HepG2 (cell line): ENCODE results near the gene PIP5KL1. TPM values are rescaled to one million over a fixed set of nuclear protein-coding genes. Genes with fewer than 3 reads are reported as not detected.

ENCODE experiments used
- ATAC-seq: fragments of 200-7000 bp; cut with Tn5 transposase; 3 replicates; pipeline ENCODE4 v1.9.1; 2020; ENCODE audit warnings: mild to moderate bottlenecking, moderate library complexity
- BruUV-seq: library from RNA; stranded (reverse); fragments of 400-500 nt; replicated peaks from 2 replicates; lab custom pipeline; 2021; lab: Mats Ljungman, UMichigan
- CTCF ChIA-PET: fragments of 300-600 bp; formaldehyde crosslinking; extraction: SDS; loops from one replicate; lab custom pipeline; 2021; ENCODE audit warnings: low total read pairs, inconsistent platforms, low intra/inter-chr PET ratio; lab: Yijun Ruan, JAX
- POLR2A ChIA-PET: fragments of 350-600 bp; sonication (Branson Sonifier 250); formaldehyde crosslinking; loops from one replicate; lab custom pipeline; 2020; ENCODE audit warnings: antibody characterized with exemption, inconsistent platforms; lab: Yijun Ruan, JAX
- DNase-seq: peaks from one replicate; pipeline ENCODE4 v3.0.0-alpha.2; 2015; ENCODE audit warnings: low spot score
- FAIRE-seq: peaks from 3 replicates; lab custom pipeline; 2011; peaks lifted over from hg19 to GRCh38; lab: Jason Lieb, UNC
- H2AFZ ChIP-seq: one replicate; pipeline ENCODE4 v1.6.1; 2011; ENCODE audit warnings: low read length, inconsistent platforms
- H3K27ac ChIP-seq: fragments of 300-600 bp; 3 replicates; pipeline ENCODE4 v1.8.0; 2011; ENCODE audit warnings: mixed run types, mild to moderate bottlenecking, mixed read lengths, low read length, inconsistent platforms; ENCODE audit not compliant: insufficient read depth; ENCODE audit errors: extremely low read length
- H3K27me3 ChIP-seq, 2 experiments: fragments of 200-600 bp in 1 of 2; 2 replicates in 1 of 2; 3 replicates in 1 of 2; pipeline versions ENCODE4 v1.6.0 to v1.8.0; 2011; ENCODE audit warnings: low read length in 2 of 2, mild to moderate bottlenecking in 2 of 2, moderate library complexity in 2 of 2, inconsistent platforms in 1 of 2; ENCODE audit not compliant: insufficient read depth in 2 of 2, control insufficient read depth in 1 of 2
- H3K36me3 ChIP-seq, 2 experiments: fragments of 200-600 bp in 1 of 2; replicated peaks in 1 of 2; 2 replicates in 1 of 2; 3 replicates in 1 of 2; pipeline versions ENCODE4 v1.5.1 to v1.8.0; 2011; ENCODE audit warnings: low read length in 2 of 2, inconsistent platforms in 1 of 2; ENCODE audit not compliant: insufficient read depth in 2 of 2, control insufficient read depth in 1 of 2
- H3K4me1 ChIP-seq: 2 replicates; pipeline ENCODE4 v1.5.1; 2012; ENCODE audit warnings: low read length, inconsistent platforms; ENCODE audit not compliant: insufficient read depth
- H3K4me2 ChIP-seq: 2 replicates; pipeline ENCODE4 v1.6.0; 2011; ENCODE audit warnings: low read depth, low read length, inconsistent platforms
- H3K4me3 ChIP-seq, 3 experiments: fragments of 200-600 bp in 1 of 3; sonication (generic), shearing (Covaris generic) in 1 of 3; replicated peaks in 1 of 3; 2 replicates each; pipeline ENCODE4 v1.5.1; 2011 to 2016; ENCODE audit warnings: low read length in 3 of 3, inconsistent platforms in 2 of 3, low read depth in 2 of 3, mild to moderate bottlenecking in 2 of 3, control low read depth in 1 of 3, mixed read lengths in 1 of 3; ENCODE audit not compliant: insufficient read depth in 1 of 3
- H3K79me2 ChIP-seq: one replicate; pipeline ENCODE4 v1.6.1; 2011; ENCODE audit warnings: low read length, inconsistent platforms; ENCODE audit not compliant: insufficient read depth
- H3K9ac ChIP-seq: 2 replicates; pipeline ENCODE4 v1.6.0; 2011; ENCODE audit warnings: mild to moderate bottlenecking, low read depth, low read length, inconsistent platforms; ENCODE audit not compliant: insufficient read depth
- H3K9me3 ChIP-seq: 2 replicates; pipeline ENCODE4 v1.5.1; 2012; ENCODE audit warnings: mild to moderate bottlenecking, low read length
- H4K20me1 ChIP-seq: 2 replicates; pipeline ENCODE4 v1.6.0; 2011; ENCODE audit warnings: inconsistent platforms, mild to moderate bottlenecking, low read length, moderate library complexity; ENCODE audit not compliant: insufficient read depth
- ATF4 ChIP-seq, 2 experiments: fragments of 450-650 bp in 1 of 2; sonication (generic) in 1 of 2; formaldehyde crosslinking; IDR thresholded peaks; 2 replicates each; pipeline versions ENCODE4 v1.5.0 to v1.8.0; 2020 to 2022; ENCODE audit warnings: mild to moderate bottlenecking in 1 of 2, missing genetic modification reagents in 1 of 2
- GATAD2A ChIP-seq: IDR thresholded peaks from 2 replicates; pipeline ENCODE4 v1.6.1; 2016
- HOXD1 ChIP-seq: sonication (generic); formaldehyde crosslinking; IDR thresholded peaks from 2 replicates; pipeline ENCODE4 v1.5.0; 2020; ENCODE audit warnings: missing genetic modification reagents
- JUN ChIP-seq: sonication (generic); formaldehyde crosslinking; IDR thresholded peaks from 2 replicates; pipeline ENCODE4 v1.4.0; 2020; ENCODE audit warnings: mild to moderate bottlenecking, missing genetic modification reagents
- KDM1A ChIP-seq: IDR thresholded peaks from 2 replicates; pipeline ENCODE4 v1.6.1; 2016; ENCODE audit warnings: missing compliant biosample characterization
- NCOA1 ChIP-seq: sonication (generic); formaldehyde crosslinking; IDR thresholded peaks from 2 replicates; pipeline ENCODE4 v1.9.0; 2021; ENCODE audit warnings: missing genetic modification reagents
- PTBP1 ChIP-seq: fragments of 200-400 bp; formaldehyde crosslinking; IDR thresholded peaks from 2 replicates; pipeline ENCODE4 v1.6.1; 2018; ENCODE audit warnings: low read length, low read depth; ENCODE audit not compliant: poor library complexity, severe bottlenecking
- TIGD3 ChIP-seq: sonication (generic); formaldehyde crosslinking; IDR thresholded peaks from 2 replicates; pipeline ENCODE4 v1.5.1; 2020; ENCODE audit warnings: mild to moderate bottlenecking, missing genetic modification reagents, borderline replicate concordance
- ZBTB8A ChIP-seq: sonication (generic); formaldehyde crosslinking; IDR thresholded peaks from 2 replicates; pipeline ENCODE4 v1.4.0; 2020; ENCODE audit warnings: mild to moderate bottlenecking, low read depth, missing genetic modification reagents, borderline replicate concordance
- ZFYVE20 ChIP-seq: sonication (generic); formaldehyde crosslinking; IDR thresholded peaks from 2 replicates; pipeline ENCODE4 v1.8.0; 2023; ENCODE audit warnings: low read depth, mild to moderate bottlenecking, moderate library complexity, missing genetic modification reagents, borderline replicate concordance
- ZNF382 ChIP-seq: sonication (generic); formaldehyde crosslinking; IDR thresholded peaks from 2 replicates; pipeline ENCODE4 v1.5.0; 2020; ENCODE audit warnings: missing genetic modification reagents, mild to moderate bottlenecking, borderline replicate concordance
- WGBS: methylation state at CpG from one replicate; pipeline ENCODE4 v1.1.6; 2017; ENCODE audit warnings: low lambda C conversion rate; 5-methylcytosine and 5-hydroxymethylcytosine counted together
- in situ Hi-C: cut with HindIII; loops from 2 replicates; pipeline ENCODE4 v1.10.0; 2017; ENCODE audit warnings: low pct_unique_long_range_greater_than_20kb; ENCODE audit not compliant: extremely low pct_ligation_motif_present
- intact Hi-C: fragments of 100-400 bp; cut with micrococcal nuclease; formaldehyde crosslinking; loops from one replicate; pipeline ENCODE4 v1.10.0; 2022; ENCODE audit not compliant: unreplicated experiment
- polyA plus RNA-seq, 8 experiments: library from polyadenylated mRNA; depleted of rRNA in 3 of 8; stranded (reverse) in 7 of 8; unstranded in 1 of 8; fragments of >200 nt; fragmentation: Illumina TruSeq in 4 of 8; extraction: Trizol in 4 of 8; gene quantifications; 2 replicates each; pipeline versions ENCODE4 v1.2.1 to v1.2.3, GENCODE V29; 2011 to 2016; ENCODE audit warnings: low read depth in 4 of 8, missing spikeins in 1 of 8, mixed read lengths in 1 of 8; ENCODE audit not compliant: insufficient read depth in 1 of 8
- total RNA-seq, 5 experiments: library from RNA; depleted of rRNA; stranded (reverse); fragments of >200 nt; fragmentation: Illumina TruSeq; extraction: Trizol; gene quantifications; 2 replicates each; pipeline ENCODE4 v1.2.3, GENCODE V29; 2016; ENCODE audit warnings: low read depth in 1 of 5
- TF ChIP-seq, protein P1 (sequence below): IDR thresholded peaks from 2 replicates; pipeline ENCODE4 v1.6.1; 2016; ENCODE audit warnings: control low read depth
- TF ChIP-seq, protein P2 (sequence below): sonication (generic); formaldehyde crosslinking; IDR thresholded peaks from 2 replicates; pipeline ENCODE4 v1.4.0; 2020; ENCODE audit warnings: missing genetic modification reagents

PIP5KL1 gene
- total and polyA plus RNA-seq, 2 of the 13 experiments (the other 11 are each of a cell fraction or from before 2014, with no cell fraction given): 0.20 to 0.49 TPM

DNA sequence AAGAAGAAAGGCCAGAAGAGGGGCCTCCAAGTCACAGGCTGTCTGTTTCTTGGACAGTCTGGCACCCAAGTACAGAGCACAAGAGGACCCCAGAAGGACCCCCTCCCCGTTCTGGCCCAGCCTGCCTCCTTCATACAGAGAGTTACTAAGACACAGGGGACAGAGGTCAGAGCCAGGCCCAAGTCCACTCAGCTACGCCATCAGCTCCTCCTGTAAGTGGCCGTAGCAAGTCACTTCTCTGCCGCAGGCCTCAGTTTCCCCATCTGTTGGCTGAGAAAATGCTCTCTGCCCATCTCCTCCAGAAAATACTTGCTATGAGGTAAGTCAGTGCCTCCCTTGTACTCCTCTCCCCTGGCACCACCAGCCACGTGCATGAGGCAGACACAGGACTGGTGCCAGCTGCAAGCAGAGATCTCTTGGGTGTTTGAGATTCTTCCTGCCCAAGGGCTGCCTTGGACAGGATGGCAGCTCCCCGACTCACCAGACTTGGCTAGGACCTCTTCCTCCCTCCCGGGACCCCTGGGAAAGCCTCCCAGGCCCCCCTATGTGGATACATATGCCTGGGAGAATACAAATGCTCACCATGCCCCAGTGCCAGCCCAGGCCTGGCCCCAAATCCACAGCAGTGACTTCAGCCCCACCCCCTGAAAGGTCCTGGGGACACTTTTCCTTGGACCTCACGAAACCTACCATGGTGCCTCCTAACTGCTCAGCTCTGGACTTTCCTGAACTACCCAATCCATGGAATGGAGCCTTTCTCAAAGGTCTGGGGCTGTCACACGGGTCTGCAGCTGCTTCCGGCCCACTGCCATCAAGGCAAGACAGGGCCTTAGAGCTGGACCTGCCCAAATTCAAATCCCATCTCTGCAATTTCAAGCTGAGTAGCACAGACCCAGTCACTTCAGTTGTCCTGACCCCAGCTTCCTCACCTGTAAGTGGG lies 45.1 kb upstream of the PIP5KL1 start:
- CTCF ChIA-PET: no interaction called here
- TF ChIP-seq KDM1A (CRISPR knock-in tag) (no peak), ZFYVE20 (no peak), PTBP1 (no peak), NCOA1 (no peak), GATAD2A (CRISPR knock-in tag) (no peak), ZBTB8A (no peak), TIGD3 (CRISPR knock-in tag) (no peak), ATF4 (CRISPR knock-in tag; IDR thresholded peaks at IDR 0.05) (no peak), JUN (CRISPR knock-in tag) (no peak), ZNF382 (CRISPR knock-in tag) (no peak), HOXD1 (CRISPR knock-in tag) (no peak)
- TF ChIP-seq, protein P1, sequence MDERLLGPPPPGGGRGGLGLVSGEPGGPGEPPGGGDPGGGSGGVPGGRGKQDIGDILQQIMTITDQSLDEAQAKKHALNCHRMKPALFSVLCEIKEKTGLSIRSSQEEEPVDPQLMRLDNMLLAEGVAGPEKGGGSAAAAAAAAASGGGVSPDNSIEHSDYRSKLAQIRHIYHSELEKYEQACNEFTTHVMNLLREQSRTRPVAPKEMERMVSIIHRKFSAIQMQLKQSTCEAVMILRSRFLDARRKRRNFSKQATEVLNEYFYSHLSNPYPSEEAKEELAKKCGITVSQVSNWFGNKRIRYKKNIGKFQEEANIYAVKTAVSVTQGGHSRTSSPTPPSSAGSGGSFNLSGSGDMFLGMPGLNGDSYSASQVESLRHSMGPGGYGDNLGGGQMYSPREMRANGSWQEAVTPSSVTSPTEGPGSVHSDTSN (CRISPR knock-in tag): no peak
- TF ChIP-seq, protein P2, sequence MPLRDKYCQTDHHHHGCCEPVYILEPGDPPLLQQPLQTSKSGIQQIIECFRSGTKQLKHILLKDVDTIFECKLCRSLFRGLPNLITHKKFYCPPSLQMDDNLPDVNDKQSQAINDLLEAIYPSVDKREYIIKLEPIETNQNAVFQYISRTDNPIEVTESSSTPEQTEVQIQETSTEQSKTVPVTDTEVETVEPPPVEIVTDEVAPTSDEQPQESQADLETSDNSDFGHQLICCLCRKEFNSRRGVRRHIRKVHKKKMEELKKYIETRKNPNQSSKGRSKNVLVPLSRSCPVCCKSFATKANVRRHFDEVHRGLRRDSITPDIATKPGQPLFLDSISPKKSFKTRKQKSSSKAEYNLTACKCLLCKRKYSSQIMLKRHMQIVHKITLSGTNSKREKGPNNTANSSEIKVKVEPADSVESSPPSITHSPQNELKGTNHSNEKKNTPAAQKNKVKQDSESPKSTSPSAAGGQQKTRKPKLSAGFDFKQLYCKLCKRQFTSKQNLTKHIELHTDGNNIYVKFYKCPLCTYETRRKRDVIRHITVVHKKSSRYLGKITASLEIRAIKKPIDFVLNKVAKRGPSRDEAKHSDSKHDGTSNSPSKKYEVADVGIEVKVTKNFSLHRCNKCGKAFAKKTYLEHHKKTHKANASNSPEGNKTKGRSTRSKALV (CRISPR knock-in tag): no peak
- TF ChIP-seq, all 625 proteins: peak for 0
- peaks cover 95% of the 10 kb centered on the region for H3K79me2 ChIP-seq
- intact Hi-C loops (loop anchor here (5.0 kb wide), 2 partner anchors 33 to 47 kb away; no protein-coding TSS in a partner anchor), in situ Hi-C loops (no loop called here)
- FAIRE-seq: no peak
- no peak for ATAC-seq
- H3K9me3 ChIP-seq: no peaks in the 10 kb centered on the region
- no peak overlapping the region for H3K9ac ChIP-seq
- H4K20me1 ChIP-seq: peaks cover 37% of the 10 kb centered on the region; the same call in 1 of the 2 replicates
- H3K4me2 ChIP-seq: peak overlapping the region; percentile 97; the same call in 1 of the 2 replicates
- no peak overlapping the region for H3K27ac ChIP-seq
- peaks cover 64% of the 10 kb centered on the region for H3K4me1 ChIP-seq
- H3K36me3 ChIP-seq: peaks cover 0 to 4% of the 10 kb centered on the region in 2 experiments; a peak in 2 of 5 replicates
- H3K4me3 ChIP-seq: 0 out of 6 replicates have a peak overlapping the region, but pooled peaks of 1 of the 3 experiments have one; percentile 90
- no peak for DNase-seq
- no peak overlapping the region for H2AFZ ChIP-seq
- POLR2A ChIA-PET: no interaction called here
- BruUV-seq: no TSS peak
- no peaks in the 10 kb centered on the region; a peak in 1 of 5 replicates for H3K27me3 ChIP-seq
- WGBS: 87% methylated on average over 5 of the region's 10 CpGs
